ENCODE results near the gene WFIKKN1. TPM values are rescaled to one million over a fixed set of nuclear protein-coding genes. Genes with fewer than 3 reads are reported as not detected.
A peak's percentile ranks its signal among the peaks of the same experiment; 100 is the strongest.

Gene WFIKKN1
- total and polyA plus RNA-seq, 2 of the 13 experiments (the other 11 are each of a cell fraction or from before 2014, with no cell fraction given): 1.7 to 4.9 TPM

DNA sequence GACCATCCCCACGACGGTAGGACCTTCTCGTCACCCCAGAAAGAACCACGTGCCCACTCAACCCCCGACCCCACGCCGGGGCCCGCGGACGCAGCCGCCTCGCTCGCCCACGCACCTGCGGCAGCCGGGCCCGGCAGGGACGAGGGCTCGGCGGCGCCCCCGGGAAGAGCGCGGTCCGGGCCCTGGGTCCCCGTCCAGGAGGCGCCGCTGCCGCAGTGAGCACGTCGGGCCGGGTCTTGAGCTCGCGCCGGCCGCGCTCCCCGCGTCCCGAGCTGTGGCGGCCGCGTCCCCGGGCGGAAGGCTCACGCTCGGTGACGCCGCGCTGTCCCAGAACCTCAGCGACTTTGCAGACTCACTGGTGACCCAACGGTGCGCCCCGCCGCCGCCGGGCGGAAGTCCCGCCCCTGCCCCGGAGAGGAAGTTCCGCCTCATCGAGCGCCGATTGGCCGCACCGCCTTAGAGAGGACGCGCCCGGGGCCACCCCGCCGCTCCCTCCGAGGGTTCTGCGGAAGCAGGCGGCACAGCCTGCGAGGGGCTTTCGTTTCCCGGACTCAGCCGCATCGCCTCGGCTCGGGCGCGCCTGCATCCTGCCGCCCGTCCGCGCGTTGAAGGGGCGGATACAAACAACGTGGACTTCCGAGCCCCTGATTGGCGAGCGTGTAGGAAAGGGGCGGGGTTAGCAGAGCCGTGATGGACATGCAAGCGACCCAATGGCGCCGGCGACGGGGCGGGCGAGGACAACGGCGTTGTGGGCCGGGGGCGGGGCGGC lies 41.7 kb upstream of the WFIKKN1 start (continued):
- TF ChIP-seq, protein P1, sequence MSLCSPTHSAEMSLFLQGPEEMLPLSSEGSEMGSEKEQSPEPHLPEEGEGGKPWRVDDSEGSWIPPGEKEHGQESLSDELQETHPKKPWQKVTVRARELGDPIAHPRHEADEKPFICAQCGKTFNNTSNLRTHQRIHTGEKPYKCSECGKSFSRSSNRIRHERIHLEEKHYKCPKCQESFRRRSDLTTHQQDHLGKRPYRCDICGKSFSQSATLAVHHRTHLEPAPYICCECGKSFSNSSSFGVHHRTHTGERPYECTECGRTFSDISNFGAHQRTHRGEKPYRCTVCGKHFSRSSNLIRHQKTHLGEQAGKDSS (CRISPR knock-in tag; IDR thresholded peaks at IDR 0.05; ENCODE audit: borderline replicate concordance, low read depth): no peak
- TF ChIP-seq, protein P2, sequence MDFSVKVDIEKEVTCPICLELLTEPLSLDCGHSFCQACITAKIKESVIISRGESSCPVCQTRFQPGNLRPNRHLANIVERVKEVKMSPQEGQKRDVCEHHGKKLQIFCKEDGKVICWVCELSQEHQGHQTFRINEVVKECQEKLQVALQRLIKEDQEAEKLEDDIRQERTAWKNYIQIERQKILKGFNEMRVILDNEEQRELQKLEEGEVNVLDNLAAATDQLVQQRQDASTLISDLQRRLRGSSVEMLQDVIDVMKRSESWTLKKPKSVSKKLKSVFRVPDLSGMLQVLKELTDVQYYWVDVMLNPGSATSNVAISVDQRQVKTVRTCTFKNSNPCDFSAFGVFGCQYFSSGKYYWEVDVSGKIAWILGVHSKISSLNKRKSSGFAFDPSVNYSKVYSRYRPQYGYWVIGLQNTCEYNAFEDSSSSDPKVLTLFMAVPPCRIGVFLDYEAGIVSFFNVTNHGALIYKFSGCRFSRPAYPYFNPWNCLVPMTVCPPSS (IDR thresholded peaks at IDR 0.05): no peak
- TF ChIP-seq XBP1 (CRISPR knock-in tag; IDR thresholded peaks at IDR 0.05) (no peak), HOXD1 (CRISPR knock-in tag; IDR thresholded peaks at IDR 0.05) (no peak), ZNF766 (CRISPR knock-in tag; IDR thresholded peaks at IDR 0.05; ENCODE audit: borderline replicate concordance) (no peak), HOXA5 (CRISPR knock-in tag; IDR thresholded peaks at IDR 0.05) (no peak; the same call in 1 of the 2 replicates), ZNF317 (CRISPR knock-in tag; IDR thresholded peaks at IDR 0.05) (0 out of 2 replicates have a peak, but pooled peaks have one; percentile 36), GATAD1 (CRISPR knock-in tag; IDR thresholded peaks at IDR 0.05) (peak; percentile 83), MAFF (IDR thresholded peaks at IDR 0.05; ENCODE audit: low read depth, low read length) (no peak), NFKBIZ (CRISPR knock-in tag; IDR thresholded peaks at IDR 0.05) (no peak), ZMYM2 (CRISPR knock-in tag; IDR thresholded peaks at IDR 0.05) (no peak), ZNF839 (CRISPR knock-in tag; IDR thresholded peaks at IDR 0.05; ENCODE audit: borderline replicate concordance) (no peak), PCBP1 (IDR thresholded peaks at IDR 0.05; ENCODE audit: borderline replicate concordance, low read depth, low read length) (0 out of 2 replicates have a peak, but pooled peaks have one; percentile 13), CSRNP1 (CRISPR knock-in tag; IDR thresholded peaks at IDR 0.05) (no peak; the same call in 1 of the 2 replicates), NFIC (IDR thresholded peaks at IDR 0.05; ENCODE audit: low read length) (no peak), POGZ (CRISPR knock-in tag; IDR thresholded peaks at IDR 0.05) (peak; percentile 50), ZHX1 (CRISPR knock-in tag; IDR thresholded peaks at IDR 0.05; ENCODE audit: low read depth) (no peak), ZSCAN22 (CRISPR knock-in tag; IDR thresholded peaks at IDR 0.05) (no peak), DNMT3B (CRISPR knock-in tag; conservative IDR thresholded peaks at IDR 0.05) (no peak), ZNF329 (CRISPR knock-in tag; IDR thresholded peaks at IDR 0.05; ENCODE audit: low read depth) (0 out of 2 replicates have a peak, but pooled peaks have one; percentile 58), ZFP82 (CRISPR knock-in tag; IDR thresholded peaks at IDR 0.05; ENCODE audit: borderline replicate concordance) (no peak)
- TF ChIP-seq, protein P3, sequence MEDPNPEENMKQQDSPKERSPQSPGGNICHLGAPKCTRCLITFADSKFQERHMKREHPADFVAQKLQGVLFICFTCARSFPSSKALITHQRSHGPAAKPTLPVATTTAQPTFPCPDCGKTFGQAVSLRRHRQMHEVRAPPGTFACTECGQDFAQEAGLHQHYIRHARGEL (CRISPR knock-in tag; IDR thresholded peaks at IDR 0.05): 0 out of 2 replicates have a peak, but pooled peaks have one; percentile 50
